OCI-LY3 (cell line): Measurements from ENCODE around the gene LGALS4.
"Not testable (repeated sequence)": the region's sequence is repeated elsewhere in the genome, so short reads cannot be mapped to it uniquely, and the experiment has no call there.

ENCODE experiments used
- H2AFZ ChIP-seq: fragments of 200-600, 300-600 bp; shearing (Covaris generic); 2 replicates; pipeline ENCODE4 v1.6.0; 2014; ENCODE audit warnings: antibody characterized with exemption, low read depth, low read length
- H3K27ac ChIP-seq: fragments of 200-600, 300-600 bp; sonication (generic); 2 replicates; pipeline ENCODE4 v1.5.1; 2014; ENCODE audit warnings: mild to moderate bottlenecking, low read length, moderate library complexity, mixed read lengths
- H3K27me3 ChIP-seq: fragments of 200-600, 300-600 bp; sonication (generic); 2 replicates; pipeline ENCODE4 v1.6.1; 2014; ENCODE audit warnings: low read depth, low read length, mixed read lengths
- H3K36me3 ChIP-seq: fragments of 200-600, 300-600 bp; sonication (generic); replicated peaks from 2 replicates; pipeline ENCODE3; 2014; ENCODE audit warnings: low read depth, low read length, mixed read lengths
- H3K4me1 ChIP-seq: fragments of 300-600, 200-600 bp; sonication (generic); 2 replicates; pipeline ENCODE4 v1.6.1; 2014; ENCODE audit warnings: low read length, mixed read lengths
- H3K4me2 ChIP-seq: fragments of 200-600, 300-600 bp; sonication (generic); 2 replicates; pipeline ENCODE4 v1.6.1; 2014; ENCODE audit warnings: low read length, mixed read lengths
- H3K4me3 ChIP-seq: fragments of 300-600, 200-600 bp; sonication (generic); 2 replicates; pipeline ENCODE4 v1.5.1; 2014; ENCODE audit warnings: antibody characterized with exemption, mild to moderate bottlenecking, low read length, moderate library complexity
- H3K79me2 ChIP-seq: fragments of 300-600, 200-600 bp; shearing (Covaris generic); 2 replicates; pipeline ENCODE4 v1.6.1; 2014; ENCODE audit warnings: mild to moderate bottlenecking, low read length, mixed read lengths
- H3K9ac ChIP-seq: fragments of 300-600, 200-600 bp; shearing (Covaris generic); 2 replicates; pipeline ENCODE4 v1.6.0; 2014; ENCODE audit warnings: mild to moderate bottlenecking, low read length, moderate library complexity
- H3K9me3 ChIP-seq: fragments of 200-600, 300-600 bp; shearing (Covaris generic); 2 replicates; pipeline ENCODE4 v1.6.1; 2014; ENCODE audit warnings: low read length, mixed read lengths; ENCODE audit not compliant: insufficient read depth
- H4K20me1 ChIP-seq: fragments of 200-600, 300-600 bp; sonication (generic); 2 replicates; pipeline ENCODE4 v1.6.1; 2016; ENCODE audit warnings: low read length, mixed read lengths; ENCODE audit not compliant: insufficient read depth
- EZH2phosphoT487 ChIP-seq: fragments of 200-600 bp; shearing (Covaris generic); IDR thresholded peaks from 2 replicates; pipeline ENCODE4 v1.6.1; 2018; ENCODE audit warnings: antibody characterized with exemption, mixed run types, low read depth
- TF ChIP-seq, protein P1 (sequence below): fragments of 200-600, 300-600 bp; sonication (generic); IDR thresholded peaks from 2 replicates; pipeline ENCODE4 v1.5.1; 2014; ENCODE audit warnings: antibody characterized with exemption, low read length, low read depth

Gene LGALS4

GRCh38 chr19:38830039-38830733 is 17.4 kb upstream of the LGALS4 start:
- peaks cover 9% of the 10 kb centered on the region; the same call in 1 of the 2 replicates for H3K4me1 ChIP-seq
- TF ChIP-seq EZH2phosphoT487: no peak
- TF ChIP-seq, protein P1, sequence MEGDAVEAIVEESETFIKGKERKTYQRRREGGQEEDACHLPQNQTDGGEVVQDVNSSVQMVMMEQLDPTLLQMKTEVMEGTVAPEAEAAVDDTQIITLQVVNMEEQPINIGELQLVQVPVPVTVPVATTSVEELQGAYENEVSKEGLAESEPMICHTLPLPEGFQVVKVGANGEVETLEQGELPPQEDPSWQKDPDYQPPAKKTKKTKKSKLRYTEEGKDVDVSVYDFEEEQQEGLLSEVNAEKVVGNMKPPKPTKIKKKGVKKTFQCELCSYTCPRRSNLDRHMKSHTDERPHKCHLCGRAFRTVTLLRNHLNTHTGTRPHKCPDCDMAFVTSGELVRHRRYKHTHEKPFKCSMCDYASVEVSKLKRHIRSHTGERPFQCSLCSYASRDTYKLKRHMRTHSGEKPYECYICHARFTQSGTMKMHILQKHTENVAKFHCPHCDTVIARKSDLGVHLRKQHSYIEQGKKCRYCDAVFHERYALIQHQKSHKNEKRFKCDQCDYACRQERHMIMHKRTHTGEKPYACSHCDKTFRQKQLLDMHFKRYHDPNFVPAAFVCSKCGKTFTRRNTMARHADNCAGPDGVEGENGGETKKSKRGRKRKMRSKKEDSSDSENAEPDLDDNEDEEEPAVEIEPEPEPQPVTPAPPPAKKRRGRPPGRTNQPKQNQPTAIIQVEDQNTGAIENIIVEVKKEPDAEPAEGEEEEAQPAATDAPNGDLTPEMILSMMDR: no peak
- no peaks in the 10 kb centered on the region for H4K20me1 ChIP-seq
- H3K36me3 ChIP-seq: peaks cover 18% of the 10 kb centered on the region
- H3K79me2 ChIP-seq: peaks cover 9% of the 10 kb centered on the region; the same call in 1 of the 2 replicates
- no peaks in the 10 kb centered on the region for H3K9me3 ChIP-seq
- H3K4me2 ChIP-seq: peak overlapping the region; percentile 82; the same call in 1 of the 2 replicates
- no peaks in the 10 kb centered on the region for H3K27me3 ChIP-seq
- no peak overlapping the region for H2AFZ ChIP-seq
- H3K4me3 ChIP-seq: no peak overlapping the region
- no peak overlapping the region for H3K27ac ChIP-seq
- no peak overlapping the region for H3K9ac ChIP-seq

DNA sequence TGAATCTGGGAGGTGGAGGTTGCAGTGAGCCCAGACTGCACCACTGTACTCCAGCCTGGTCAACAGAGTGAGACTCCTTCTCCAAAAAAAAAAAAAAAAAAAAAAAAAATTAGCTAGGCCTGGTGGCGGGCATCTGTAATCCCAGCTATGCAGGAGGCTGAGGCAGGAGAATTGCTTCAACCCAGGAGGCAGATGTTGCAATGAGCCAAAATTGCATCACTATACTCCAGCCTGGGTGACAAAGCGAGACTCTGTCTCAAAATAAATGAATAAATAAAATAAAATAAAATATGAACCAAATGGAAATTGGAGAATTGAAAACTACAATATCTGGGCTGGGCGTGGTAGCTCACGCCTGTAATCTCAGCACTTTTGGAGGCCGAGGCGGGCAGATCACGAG is 16.5 kb upstream of the LGALS4 start:
- not testable (repeated sequence) for H3K9me3 ChIP-seq, H3K9ac ChIP-seq, H4K20me1 ChIP-seq, H3K4me3 ChIP-seq, H3K27ac ChIP-seq, H3K4me2 ChIP-seq, H2AFZ ChIP-seq, H3K79me2 ChIP-seq, H3K27me3 ChIP-seq, H3K4me1 ChIP-seq
- peaks cover 18% of the 10 kb centered on the region for H3K36me3 ChIP-seq

GRCh38 chr19:38826856-38827551 is 14.3 kb upstream of the LGALS4 start:
- H3K79me2 ChIP-seq: peaks cover 9% of the 10 kb centered on the region; the same call in 1 of the 2 replicates
- no peaks in the 10 kb centered on the region for H3K9me3 ChIP-seq
- H3K27ac ChIP-seq: no peak overlapping the region
- no peaks in the 10 kb centered on the region for H4K20me1 ChIP-seq
- H3K27me3 ChIP-seq: no peaks in the 10 kb centered on the region
- H2AFZ ChIP-seq: no peak overlapping the region
- peaks cover 4% of the 10 kb centered on the region; the same call in 1 of the 2 replicates for H3K4me1 ChIP-seq
- H3K36me3 ChIP-seq: peaks cover 18% of the 10 kb centered on the region
- no peak overlapping the region for H3K9ac ChIP-seq
- TF ChIP-seq, protein P1: no peak
- no peak for TF ChIP-seq EZH2phosphoT487
- no peak overlapping the region for H3K4me2 ChIP-seq
- no peak overlapping the region for H3K4me3 ChIP-seq

DNA sequence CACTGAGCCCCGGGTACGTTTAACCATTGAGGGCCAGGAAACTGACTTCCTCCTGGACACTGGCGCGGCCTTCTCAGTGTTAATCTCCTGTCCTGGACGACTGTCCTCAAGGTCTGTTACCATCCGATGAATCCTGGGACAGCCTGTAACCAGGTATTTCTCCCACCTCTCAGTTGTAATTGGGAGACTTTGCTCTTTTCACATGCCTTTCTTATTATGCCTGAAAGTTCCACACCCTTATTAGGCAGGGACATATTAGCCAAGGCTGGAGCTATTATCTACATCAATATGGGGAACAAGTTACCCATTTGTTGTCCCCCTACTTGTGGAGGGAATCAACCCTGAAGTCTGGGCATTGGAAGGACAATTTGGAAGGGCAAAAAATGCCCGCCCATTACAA is 13.2 kb upstream of the LGALS4 start:
- not testable (repeated sequence) for H3K4me3 ChIP-seq, H3K27me3 ChIP-seq, H3K79me2 ChIP-seq, H3K9ac ChIP-seq, H3K27ac ChIP-seq, H3K4me2 ChIP-seq, H3K9me3 ChIP-seq, H3K4me1 ChIP-seq, H2AFZ ChIP-seq, H4K20me1 ChIP-seq
- peaks cover 18% of the 10 kb centered on the region for H3K36me3 ChIP-seq

DNA sequence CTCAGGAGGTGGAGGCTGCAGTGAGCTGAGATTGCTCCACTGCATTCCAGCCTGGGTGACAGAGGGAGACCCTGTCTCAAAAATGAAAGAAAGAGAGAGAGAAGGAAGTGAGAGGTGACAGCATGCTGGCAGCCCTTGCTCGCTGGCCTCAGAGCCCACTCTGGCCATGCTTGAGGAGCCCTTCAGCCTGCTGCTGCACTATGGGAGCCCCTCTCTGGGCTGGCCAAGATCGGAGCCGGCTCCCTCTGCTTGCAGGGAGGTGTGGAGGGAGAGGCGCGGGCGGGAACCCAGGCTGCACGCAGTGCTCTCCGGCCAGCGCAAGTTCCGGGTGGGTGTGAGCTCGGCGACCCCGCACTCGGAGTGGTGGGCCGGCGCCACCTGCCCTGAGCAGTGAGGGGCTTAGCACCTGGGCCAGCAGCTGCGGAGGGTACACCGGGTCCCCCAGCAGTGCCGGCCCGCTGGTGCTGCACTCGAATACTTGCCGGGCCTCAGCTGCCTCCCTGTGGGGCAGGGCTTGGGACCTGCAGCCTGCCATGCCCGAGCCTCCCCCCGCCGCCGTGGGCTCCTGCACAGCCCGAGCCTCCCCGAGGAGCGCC is 8.6 kb upstream of the LGALS4 start:
- not testable (repeated sequence) for H3K4me2 ChIP-seq, H3K9ac ChIP-seq, H3K9me3 ChIP-seq, H3K4me1 ChIP-seq, H4K20me1 ChIP-seq, H3K27me3 ChIP-seq, H3K27ac ChIP-seq, H3K79me2 ChIP-seq, H3K4me3 ChIP-seq, H2AFZ ChIP-seq
- H3K36me3 ChIP-seq: peaks cover 21% of the 10 kb centered on the region
